ENCODE measurements around the gene DDX10.

GRCh38 chr11:108705061-108705460 is 40.2 kb downstream of the DDX10 start:
- TF ChIP-seq CTCF (IDR thresholded peaks at IDR 0.05; ENCODE audit: poor library complexity, severe bottlenecking), result no peak
- no peak for TF ChIP-seq POLR2AphosphoS5 (IDR thresholded peaks at IDR 0.05)
- TF ChIP-seq RAD21 (conservative IDR thresholded peaks at IDR 0.05), result no peak
- TF ChIP-seq EZH2 (IDR thresholded peaks at IDR 0.05; ENCODE audit: borderline replicate concordance, insufficient read depth, low read length, poor library complexity, severe bottlenecking), result no peak
- no peak for TF ChIP-seq EP300 (conservative IDR thresholded peaks at IDR 0.05; ENCODE audit: poor library complexity, severe bottlenecking)
